CD4-positive, alpha-beta T cell treated with Interleukin-15 for 1 hour (primary cell): ENCODE results near the gene ABCA1.
"Not testable (repeated sequence)": the region's sequence is repeated elsewhere in the genome, so short reads cannot be mapped to it uniquely, and the experiment has no call there.

ENCODE experiments used
- DNase-seq: peaks from one replicate; pipeline ENCODE4 v3.0.0-alpha.2; 2020

Gene ABCA1

DNA sequence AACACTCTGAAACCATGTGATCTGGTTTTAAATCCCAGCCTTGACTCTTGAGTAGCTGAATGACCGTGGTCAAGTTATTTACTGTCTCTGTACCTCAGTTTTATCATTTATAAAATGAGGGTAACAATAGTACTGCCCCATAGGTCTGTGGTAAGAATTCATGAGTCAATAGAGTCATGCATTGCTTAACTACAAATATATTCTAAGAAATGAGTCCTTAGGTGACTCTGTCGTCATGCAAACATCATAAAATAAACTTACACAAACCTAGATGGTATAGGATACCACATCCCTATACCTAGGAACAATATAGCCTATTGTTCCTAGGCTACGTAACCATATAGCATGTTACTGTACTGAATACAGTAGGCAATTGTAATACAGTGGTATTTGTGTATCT, 20.3 kb upstream of the ABCA1 start:
- DNase-seq = no peak

DNA sequence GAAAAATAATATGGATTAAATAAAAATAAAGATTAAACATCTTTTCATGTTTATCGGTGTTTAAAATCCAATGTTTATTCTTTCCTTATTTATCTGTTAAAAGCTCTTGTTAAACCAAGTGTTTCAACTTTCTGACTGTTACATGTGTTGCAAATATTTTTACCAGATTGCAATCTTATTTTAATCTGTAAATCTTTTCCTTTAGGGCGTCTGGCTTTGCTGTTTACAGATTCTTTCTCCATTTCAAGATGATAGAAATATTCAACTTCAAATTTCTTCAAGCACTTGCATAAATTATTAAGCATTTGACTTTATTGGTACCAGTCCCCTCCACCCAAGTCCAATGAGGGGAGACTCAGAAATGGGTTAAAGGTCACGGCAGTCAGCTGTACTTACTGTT, 16.9 kb upstream of the ABCA1 start:
- DNase-seq = no peak

DNA sequence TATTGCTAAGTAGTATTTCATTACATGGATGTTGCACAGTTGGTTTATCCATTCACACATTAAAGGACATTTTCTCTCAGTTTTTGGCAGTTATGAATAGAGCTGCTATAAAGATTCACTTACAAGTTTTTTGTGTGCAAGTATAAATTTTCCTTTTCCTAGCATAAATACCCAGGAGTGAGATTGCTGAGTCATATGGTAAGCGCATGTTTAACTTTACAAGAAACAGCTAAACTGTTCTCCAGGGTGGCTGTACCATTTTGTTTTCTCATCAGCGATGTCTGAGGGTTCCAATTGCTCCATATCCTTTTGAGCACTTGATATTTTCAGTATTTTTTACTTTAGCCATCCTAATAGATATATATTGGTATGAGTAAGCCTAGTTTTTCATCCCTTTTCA, 16.4 kb upstream of the ABCA1 start:
- no peak for DNase-seq

DNA sequence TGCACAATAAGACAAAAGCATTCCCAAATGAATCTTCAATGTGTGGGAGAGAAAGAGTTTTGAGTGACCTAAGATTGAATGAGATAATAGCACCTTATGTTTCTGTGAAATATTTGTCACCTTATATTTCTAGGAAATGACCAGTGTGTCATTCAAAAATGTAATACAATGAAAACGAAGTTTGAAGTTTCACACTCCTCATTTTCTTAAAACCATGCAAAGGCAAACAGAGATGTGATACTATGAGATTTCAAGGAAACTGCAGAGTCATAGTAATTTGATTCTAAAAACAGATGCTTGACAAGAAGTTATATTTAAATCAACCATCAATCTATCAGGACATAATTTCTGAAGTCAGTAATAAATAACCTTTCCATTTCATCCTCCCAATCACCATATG, 13.6 kb upstream of the ABCA1 start:
- no peak for DNase-seq

DNA sequence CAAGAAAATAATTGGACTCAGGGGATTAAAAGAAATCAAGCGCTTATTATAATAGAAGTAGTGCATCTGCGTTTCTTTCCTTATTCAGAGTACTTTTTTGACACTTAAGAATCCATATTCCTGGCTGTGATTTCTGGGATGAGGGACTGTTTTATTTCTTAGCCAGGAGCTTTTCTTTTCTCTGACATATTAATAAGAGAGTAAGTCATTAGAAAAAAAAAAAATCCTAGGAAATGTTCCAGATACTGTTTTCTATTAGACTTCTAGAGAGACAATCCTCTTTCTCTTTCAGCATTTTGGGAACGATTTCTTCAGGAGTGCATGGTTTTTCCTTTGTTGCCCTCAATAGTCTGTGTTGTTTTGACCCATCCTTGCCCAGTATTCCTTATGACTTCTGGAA, 8.3 kb upstream of the ABCA1 start:
- DNase-seq = no peak

DNA sequence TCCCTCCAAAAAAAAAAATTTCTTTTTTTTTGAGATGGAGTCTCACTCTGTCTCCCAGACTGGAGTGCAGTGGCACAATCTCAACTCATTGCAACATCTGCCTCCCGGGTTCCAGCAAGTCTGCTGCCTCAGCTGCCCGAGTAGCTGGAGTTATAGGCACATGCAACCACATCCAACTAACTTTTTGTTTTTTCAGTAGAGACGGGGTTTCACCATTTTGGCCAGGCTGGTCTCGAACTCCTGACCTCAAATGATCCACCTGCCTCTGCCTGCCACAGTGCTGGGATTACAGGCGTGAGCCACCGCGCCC, 7.5 kb upstream of the ABCA1 start:
- DNase-seq = not testable (repeated sequence)

DNA sequence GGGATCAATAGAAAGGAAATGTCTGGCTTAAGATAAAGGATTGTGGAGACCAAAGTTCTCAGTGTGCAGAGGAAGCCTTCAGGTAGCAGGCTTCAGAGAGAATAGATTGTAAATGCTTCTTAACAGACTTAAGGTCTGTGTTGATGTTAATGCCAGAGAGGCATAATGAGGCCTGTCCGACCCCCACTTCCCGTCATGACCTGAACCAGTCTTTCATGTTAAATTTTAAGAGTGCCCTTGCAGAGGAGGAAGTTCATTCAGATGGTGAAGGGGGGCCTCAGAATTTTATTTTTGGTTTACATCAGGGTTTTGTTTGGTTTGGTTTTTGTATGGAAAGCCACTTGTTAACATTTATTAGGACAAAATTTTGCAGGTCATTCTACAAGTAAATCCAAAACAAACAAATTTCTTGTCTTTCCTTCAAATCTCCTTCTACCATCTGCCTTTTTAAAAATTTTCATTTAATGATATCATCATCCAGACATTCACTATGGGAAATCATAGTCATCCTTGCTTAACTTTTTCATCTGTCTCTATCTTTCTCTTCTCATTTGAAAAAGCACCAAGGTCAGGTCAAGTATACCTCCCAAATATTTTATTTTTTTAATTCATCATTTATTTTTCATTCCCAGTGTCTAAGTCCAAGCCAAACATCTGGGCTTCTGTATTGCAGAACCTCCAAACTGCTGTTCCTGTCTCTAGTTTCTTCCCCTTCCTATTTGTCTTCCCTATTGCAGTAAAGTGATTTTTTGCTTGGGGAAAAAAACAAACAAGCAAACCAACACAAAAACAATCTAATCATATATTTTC, 6.9 kb upstream of the ABCA1 start:
- DNase-seq = no peak

DNA sequence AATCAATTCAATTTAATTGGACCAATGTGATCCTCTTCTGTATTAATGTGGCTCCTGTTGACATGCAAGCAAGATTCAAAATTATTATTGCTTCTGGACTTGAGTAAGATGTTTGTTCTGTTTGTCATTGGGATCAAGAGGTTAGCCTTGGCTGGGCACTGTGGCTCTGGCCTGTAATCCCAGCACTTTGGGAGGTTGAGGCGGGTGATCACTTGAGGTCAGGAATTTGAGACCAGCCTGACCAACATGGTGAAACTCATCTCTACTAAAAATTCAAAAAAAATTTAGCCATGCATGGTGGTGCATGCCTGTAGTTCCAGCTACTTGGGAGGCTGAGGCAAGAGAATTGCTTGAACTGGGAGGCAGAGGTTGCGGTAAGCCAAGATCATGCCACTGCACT, 5.1 kb upstream of the ABCA1 start:
- DNase-seq = not testable (repeated sequence)

DNA sequence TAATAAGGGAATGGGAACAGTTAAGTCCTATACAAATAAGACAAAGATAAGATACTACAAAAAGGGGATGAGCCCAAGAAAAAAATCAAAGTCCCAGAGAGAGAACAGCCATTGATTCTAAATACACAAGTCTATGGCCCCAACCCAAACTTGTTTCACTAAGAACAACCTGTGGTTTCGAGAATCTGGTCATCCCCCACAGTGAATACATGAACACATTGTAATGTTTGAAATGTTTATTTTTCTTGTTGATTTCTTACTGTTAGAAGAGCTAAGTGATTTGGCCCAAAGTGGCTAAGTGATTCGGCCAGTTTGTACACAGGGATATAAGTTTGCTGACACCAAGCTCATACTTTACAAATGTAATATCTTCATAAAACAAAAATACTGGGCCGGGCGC, 3.3 kb upstream of the ABCA1 start:
- no peak for DNase-seq

DNA sequence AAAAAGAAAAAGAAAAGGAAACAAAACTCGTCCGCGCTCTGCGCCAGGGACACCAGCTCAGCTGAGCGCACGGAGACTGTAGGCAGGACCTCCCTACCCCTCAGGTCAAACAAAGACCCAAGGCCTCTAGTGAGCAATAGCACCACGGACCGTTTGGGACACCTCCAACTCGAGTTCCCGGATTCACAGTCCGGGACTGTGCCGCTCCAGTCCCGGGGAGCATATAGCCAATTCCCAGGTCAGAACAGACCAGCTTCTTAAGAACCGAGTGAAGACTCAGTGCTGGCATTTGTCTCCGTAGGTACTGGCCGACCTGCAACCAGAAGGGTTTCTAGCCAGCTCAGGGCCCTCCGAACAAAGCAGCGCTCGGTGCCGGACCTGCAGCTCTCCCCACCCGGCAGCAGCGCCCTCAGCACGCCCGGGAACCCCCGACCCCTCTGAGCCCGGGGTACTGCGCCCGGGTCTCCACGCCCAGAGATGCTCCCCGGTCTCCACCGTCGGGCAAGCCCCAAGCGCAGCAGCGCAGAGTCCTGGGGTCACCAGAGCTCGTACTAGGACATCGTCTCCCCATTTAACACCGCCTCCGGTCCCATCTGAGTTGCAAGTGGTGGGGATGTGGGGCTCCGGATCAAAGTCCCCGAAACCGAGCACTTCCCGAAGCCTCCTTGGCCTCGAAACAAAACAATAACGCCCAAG, 591 bp downstream of the ABCA1 start:
- DNase-seq = peak; percentile 27

DNA sequence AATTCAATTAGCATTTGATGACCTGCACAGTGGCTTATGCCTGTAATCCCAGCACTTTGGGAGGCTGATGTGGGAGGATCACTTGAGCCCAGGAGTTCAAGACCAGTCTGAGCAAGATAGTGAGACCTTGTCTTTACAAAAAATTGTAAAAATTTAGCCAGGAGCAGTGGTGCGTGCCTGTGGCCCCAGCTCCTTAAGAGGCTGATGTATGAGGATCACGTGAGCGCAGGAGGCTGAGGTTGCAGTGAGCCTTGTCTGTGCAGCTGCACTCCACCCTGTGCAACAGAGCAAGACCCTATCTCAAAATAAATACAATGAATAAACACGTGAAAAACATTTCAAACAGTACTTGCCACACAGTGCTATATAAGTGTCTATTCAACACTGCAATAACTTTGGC, 4.2 kb downstream of the ABCA1 start:
- peak; percentile 42 for DNase-seq

DNA sequence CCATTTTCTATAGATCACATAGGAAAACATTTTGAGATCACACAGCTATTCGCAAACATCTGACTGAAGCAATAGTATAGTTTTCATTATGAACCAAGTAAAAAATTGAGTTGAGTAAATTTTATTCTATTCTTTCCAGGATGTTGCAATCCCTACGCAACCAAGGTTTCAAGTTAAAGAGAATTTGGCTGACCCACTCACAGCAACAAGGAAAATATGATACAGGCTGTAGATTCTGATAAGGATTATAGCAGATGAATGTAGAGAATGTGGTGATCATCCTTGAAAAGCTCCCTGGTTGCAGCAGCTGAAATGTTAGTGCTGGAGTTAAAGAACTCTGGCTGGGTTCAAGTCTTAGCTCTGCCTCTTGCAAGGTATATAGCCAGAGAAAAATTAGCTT, 4.7 kb downstream of the ABCA1 start:
- no peak for DNase-seq

DNA sequence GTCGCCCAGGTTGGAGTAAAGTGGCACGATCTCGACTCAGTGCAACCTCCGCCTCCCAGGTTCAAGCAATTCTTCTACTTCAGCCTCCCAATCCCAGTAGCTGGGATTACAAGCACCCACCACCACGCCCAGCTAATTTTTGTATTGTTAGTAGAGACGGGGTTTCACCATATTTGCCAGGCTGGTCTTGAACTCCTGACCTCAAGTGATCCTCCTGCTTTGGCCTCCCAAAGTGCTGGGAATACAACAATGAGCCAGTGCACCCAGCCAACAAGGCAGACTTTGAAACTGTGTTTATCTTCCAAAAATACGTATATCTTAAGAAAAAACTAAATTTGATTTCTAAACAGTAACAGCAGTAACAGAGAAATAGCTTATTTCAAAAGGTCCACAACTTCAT, 5.2 kb downstream of the ABCA1 start:
- DNase-seq = not testable (repeated sequence)

DNA sequence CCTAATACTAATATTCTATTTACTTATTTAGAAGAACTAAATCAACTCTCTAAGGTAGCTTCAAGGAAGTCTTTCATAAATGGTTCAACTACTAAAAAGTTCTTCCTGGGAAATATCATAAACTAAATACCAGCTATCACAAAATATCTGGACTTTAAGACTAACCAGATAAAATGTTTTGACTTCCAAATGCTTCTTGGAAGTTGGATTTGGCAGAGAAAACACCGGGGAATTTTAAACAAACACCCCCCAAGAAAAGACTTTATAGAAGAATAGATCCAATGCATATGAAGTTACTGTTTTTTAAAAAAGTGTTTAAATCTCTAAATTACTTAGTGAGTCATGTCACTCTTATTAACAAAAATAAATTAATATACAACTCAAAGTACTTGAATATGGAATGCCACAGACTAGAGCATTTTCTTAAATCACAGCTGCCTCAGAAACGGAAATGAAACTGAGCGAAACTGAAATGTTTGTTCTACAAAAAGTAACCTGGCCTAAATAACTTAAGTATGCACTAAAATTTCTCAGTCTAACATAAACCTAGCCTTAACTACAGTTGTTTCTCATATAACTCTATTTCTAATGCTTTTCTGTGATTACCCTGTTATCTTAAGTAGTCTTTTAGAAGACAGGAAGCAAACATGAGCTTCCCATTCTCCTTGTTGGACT, 6.8 kb downstream of the ABCA1 start:
- no peak for DNase-seq

DNA sequence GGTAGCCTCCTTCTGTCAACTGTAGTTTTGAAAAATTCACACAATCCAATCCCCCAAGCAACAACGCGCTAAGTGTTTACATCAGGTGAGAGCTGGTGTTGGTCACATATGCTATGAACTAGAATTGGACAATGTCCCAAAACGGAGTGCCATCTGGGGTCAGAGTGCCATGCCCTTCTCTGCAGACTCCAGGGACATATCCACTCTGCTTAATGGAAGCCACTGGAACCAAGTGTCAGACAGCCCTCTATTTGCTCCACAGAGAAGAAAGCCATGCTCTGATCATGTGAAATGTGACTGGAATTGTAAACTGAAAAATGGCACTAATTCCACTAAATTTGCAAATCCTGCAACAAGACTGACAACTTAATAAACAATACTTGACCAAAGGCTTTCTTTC, 12.2 kb downstream of the ABCA1 start:
- DNase-seq = no peak

DNA sequence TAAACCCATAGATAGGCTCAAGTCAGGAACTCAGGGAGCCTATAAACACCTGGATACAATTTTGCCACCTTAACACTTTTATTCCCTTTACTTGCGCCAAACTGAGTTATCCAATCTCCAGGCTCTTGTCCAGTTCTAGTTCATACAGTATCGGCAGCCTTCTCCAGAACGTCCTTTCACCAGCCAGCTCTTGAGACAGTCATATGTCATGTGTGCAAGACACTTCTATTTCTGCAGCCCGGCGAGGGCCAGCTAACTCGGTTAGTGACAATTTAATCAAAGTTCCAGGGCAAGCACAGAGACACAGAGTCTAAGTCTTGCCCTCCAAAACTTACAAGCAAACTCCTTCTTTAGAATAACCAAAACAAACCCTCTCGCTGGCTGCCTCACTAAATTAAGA, 12.9 kb downstream of the ABCA1 start:
- DNase-seq = no peak

DNA sequence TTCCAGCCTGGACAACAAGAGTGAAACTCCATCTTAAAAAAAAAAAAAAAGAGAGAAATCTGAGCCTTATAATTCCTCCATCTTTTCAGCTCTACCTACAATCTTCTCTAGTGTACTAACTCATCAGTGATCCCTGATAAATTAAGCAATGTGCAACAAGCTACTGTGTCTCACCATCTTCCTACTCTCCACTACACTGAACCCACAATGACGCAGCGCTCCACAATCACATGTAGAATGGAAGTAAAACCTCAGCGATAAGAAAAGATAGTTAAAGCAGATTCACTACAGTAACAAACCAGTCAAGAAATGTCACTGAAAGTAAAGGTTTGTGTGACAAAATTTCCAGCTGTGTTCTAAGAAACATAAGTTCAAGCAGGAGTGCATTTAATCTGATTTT, 13.5 kb downstream of the ABCA1 start:
- peak; percentile 29 for DNase-seq

DNA sequence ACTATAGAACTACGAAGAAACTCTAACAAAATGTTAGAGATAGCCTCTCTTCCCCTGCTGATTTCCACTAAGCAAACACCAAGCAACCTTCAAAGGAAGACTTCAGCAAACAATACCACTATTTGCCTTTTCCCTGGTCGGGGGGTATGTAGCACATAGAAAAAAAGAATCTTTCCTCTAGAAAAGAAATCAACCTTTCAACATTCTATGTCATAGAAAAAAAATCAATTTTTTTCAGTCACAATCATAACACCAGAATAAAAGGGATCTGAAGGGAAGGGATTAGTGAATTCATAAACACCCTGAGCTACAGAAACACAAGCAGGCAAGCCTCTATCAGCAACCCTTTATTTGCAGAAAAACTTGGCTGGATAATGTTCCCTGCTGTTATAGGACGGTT, 15.3 kb downstream of the ABCA1 start:
- DNase-seq = no peak

DNA sequence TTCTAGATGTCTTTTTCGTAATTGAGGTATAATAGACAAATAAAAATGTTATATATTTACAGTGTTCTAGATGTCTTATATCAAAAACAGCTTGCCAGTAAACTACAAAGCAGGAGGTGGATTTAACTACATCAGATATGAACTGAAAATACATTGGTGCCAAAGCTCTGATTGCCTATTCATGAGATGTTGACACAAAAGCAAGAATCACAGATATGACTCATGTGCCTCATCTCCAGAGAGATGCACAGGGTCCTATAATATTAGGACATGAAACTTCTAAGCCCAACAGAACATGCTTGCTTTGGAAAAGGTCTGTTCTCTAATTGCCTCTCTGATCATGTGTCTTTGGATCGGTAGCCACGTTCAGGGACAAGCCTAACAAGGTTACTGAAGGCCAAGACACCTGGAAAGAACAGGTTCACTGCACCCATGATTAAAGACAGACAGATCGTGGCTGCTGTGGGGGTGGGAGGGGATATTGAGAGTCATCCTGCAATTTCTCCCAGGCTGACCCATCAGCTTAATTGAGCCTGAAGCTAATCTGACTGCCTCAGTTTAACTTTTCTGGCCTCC, 16.8 kb downstream of the ABCA1 start:
- DNase-seq = no peak

DNA sequence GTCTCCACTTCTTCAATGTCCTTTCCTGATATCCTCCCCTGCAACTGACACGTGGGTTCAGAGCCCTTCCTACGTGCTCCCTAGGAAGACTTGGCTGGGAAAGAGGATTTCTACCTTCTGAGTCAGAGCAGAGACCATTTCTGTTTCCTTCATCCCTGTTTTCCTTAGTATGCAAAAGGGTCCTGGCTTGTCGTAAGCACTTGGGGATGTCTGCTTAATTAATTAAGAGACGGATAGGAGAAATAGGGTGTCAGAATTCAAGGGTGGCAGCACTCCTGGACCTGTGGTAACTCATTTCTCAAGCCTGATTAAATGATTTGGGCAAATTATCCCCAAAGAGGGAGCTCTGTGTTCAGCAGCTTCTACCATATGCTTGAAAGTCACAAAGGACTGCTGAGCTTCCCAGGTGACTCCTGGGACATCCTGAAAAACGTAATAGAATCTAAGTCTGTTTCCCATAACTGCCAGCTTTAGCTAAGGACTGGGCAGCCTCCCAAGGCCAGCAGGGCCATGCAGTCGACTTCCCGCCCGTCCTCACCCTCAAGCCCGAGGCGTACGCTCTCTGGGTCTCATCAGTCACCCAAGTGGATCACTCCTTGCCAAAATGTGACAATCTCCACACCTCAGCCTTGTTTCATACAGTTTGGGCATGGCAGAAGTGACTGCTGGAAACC, 20.5 kb downstream of the ABCA1 start:
- no peak for DNase-seq

DNA sequence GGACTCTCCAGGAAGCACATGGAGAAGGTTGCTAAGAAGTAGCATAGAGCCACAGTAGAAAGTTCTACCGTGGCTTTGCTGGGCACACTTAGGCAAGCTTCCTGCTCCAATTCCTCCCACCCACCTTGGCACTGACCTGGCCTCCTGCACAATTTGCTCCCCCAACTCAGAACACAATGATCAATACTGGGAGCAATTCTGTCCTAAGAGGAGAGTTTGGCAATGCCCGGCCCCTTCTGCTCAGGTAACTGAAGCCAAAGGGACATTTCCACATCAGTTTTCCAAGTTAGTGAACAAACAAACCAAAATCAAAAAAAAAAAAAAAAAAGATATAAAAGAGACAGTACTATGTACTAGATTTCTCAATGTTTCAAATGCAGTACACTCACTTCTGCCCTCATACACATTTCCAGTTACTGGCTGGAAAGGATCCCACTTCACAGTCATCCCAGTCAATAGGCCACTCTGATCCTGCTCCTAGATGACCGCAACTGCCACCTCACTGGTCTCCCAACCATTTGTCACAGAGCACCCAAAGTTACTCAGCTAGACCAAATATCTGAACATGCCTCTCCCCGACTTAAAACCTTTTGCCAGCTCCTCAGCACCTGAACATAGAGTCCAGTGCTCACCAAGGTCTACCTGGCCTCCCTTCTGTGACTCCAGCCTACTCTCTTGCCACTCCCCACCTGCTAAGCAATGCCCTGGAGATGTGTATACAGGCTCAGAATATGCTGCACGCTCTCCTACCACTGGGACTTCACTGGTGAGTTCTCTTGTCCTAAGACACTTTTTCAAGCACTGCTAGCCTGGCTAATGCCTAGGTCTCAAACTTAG, 21.3 kb downstream of the ABCA1 start:
- no peak for DNase-seq

DNA sequence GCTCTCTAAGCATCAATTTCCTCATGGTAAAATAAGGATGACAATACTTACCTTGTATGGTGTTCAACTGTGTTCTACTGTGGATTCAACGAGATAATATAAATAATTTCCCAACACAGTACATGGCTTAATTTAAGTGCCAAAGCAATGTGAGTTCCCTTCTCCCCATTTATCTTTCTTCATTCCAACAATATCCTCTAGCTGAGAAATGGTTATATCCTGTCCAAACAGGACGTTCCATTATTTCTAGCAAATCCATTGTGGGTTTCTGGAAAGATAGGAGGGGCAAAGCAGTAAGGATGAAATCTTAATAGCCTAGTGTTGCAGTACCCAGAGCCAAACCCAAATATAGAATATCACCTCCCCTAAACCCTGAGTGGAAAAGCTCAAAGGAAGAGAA, 22.0 kb downstream of the ABCA1 start:
- no peak for DNase-seq
